ENCODE measurements around the gene TMEM94.
"Not testable (repeated sequence)": the region's sequence is repeated elsewhere in the genome, so short reads cannot be mapped to it uniquely, and the experiment has no call there.

TMEM94 gene

GRCh38 chr17:75517297-75517865, 60.9 kb downstream of the TMEM94 start:
- Histone ChIP-seq H3K9me3 (replicated peaks; ENCODE audit: low read length) (no peaks in the 10 kb centered on the region), H3K36me3 (ENCODE audit: insufficient read depth, low read length) (peaks cover 6% of the 10 kb centered on the region), H3K4me3 (ENCODE audit: low read length) (peak overlapping the region; percentile 71), H3K4me2 (ENCODE audit: low read length) (peak overlapping the region; percentile 95), H3K9ac (ENCODE audit: low read depth, low read length) (peak overlapping the region; percentile 74), H3K27me3 (ENCODE audit: control insufficient read depth, insufficient read depth, low read length) (no peaks in the 10 kb centered on the region), H3K4me1 (ENCODE audit: control insufficient read depth, insufficient read depth, low read length) (peaks cover 27% of the 10 kb centered on the region)

- Histone ChIP-seq H3K27me3 (ENCODE audit: control insufficient read depth, insufficient read depth, low read length) (no peaks in the 10 kb centered on the region), H3K9ac (ENCODE audit: low read depth, low read length) (no peak overlapping the region), H3K4me3 (ENCODE audit: low read length) (no peak overlapping the region), H3K4me2 (ENCODE audit: low read length) (no peak overlapping the region), H3K4me1 (ENCODE audit: control insufficient read depth, insufficient read depth, low read length) (peaks cover 23% of the 10 kb centered on the region), H3K36me3 (ENCODE audit: insufficient read depth, low read length) (peaks cover 5% of the 10 kb centered on the region), H3K9me3 (replicated peaks; ENCODE audit: low read length) (no peaks in the 10 kb centered on the region)
Measured at GRCh38 chr17:75518201-75518600, 61.8 kb downstream of the TMEM94 start.

- Histone ChIP-seq H3K9ac (ENCODE audit: low read depth, low read length) (no peak overlapping the region), H3K4me2 (ENCODE audit: low read length) (no peak overlapping the region), H3K4me3 (ENCODE audit: low read length) (no peak overlapping the region), H3K27me3 (ENCODE audit: control insufficient read depth, insufficient read depth, low read length) (no peaks in the 10 kb centered on the region), H3K9me3 (replicated peaks; ENCODE audit: low read length) (no peaks in the 10 kb centered on the region), H3K36me3 (ENCODE audit: insufficient read depth, low read length) (peaks cover 4% of the 10 kb centered on the region), H3K4me1 (ENCODE audit: control insufficient read depth, insufficient read depth, low read length) (peaks cover 14% of the 10 kb centered on the region)
Measured at GRCh38 chr17:75518983-75519537, 62.6 kb downstream of the TMEM94 start.

- not testable (repeated sequence) for H3K27me3 ChIP-seq (ENCODE audit: control insufficient read depth, insufficient read depth, low read length); H3K4me2 ChIP-seq (ENCODE audit: low read length); H3K4me3 ChIP-seq (ENCODE audit: low read length); H3K9ac ChIP-seq (ENCODE audit: low read depth, low read length); H3K36me3 ChIP-seq (ENCODE audit: insufficient read depth, low read length); H3K9me3 ChIP-seq (replicated peaks; ENCODE audit: low read length)
- H3K4me1 ChIP-seq (ENCODE audit: control insufficient read depth, insufficient read depth, low read length), result peaks cover 12% of the 10 kb centered on the region
Measured at GRCh38 chr17:75520413-75520812, 64.0 kb downstream of the TMEM94 start.

GRCh38 chr17:75521290-75521689, 64.9 kb downstream of the TMEM94 start:
- no peak overlapping the region for H3K9ac ChIP-seq (ENCODE audit: low read depth, low read length)
- peaks cover 4% of the 10 kb centered on the region for H3K36me3 ChIP-seq (ENCODE audit: insufficient read depth, low read length)
- H3K27me3 ChIP-seq (ENCODE audit: control insufficient read depth, insufficient read depth, low read length), result peaks cover 6% of the 10 kb centered on the region
- peaks cover 17% of the 10 kb centered on the region for H3K4me1 ChIP-seq (ENCODE audit: control insufficient read depth, insufficient read depth, low read length)
- H3K4me2 ChIP-seq (ENCODE audit: low read length), result no peak overlapping the region
- no peaks in the 10 kb centered on the region for H3K9me3 ChIP-seq (replicated peaks; ENCODE audit: low read length)
- no peak overlapping the region for H3K4me3 ChIP-seq (ENCODE audit: low read length)

GRCh38 chr17:75521951-75522727, 65.7 kb downstream of the TMEM94 start:
- H3K4me1 ChIP-seq (ENCODE audit: control insufficient read depth, insufficient read depth, low read length), result peaks cover 15% of the 10 kb centered on the region
- no peak overlapping the region for H3K9ac ChIP-seq (ENCODE audit: low read depth, low read length)
- H3K9me3 ChIP-seq (replicated peaks; ENCODE audit: low read length), result no peaks in the 10 kb centered on the region
- peaks cover 13% of the 10 kb centered on the region for H3K27me3 ChIP-seq (ENCODE audit: control insufficient read depth, insufficient read depth, low read length)
- H3K4me3 ChIP-seq (ENCODE audit: low read length), result no peak overlapping the region
- peaks cover 4% of the 10 kb centered on the region for H3K36me3 ChIP-seq (ENCODE audit: insufficient read depth, low read length)
- H3K4me2 ChIP-seq (ENCODE audit: low read length), result no peak overlapping the region

- peaks cover 10% of the 10 kb centered on the region for H3K4me1 ChIP-seq (ENCODE audit: control insufficient read depth, insufficient read depth, low read length)
- H3K36me3 ChIP-seq (ENCODE audit: insufficient read depth, low read length), result peaks cover 4% of the 10 kb centered on the region
- H3K4me2 ChIP-seq (ENCODE audit: low read length), result no peak overlapping the region
- peaks cover 15% of the 10 kb centered on the region for H3K27me3 ChIP-seq (ENCODE audit: control insufficient read depth, insufficient read depth, low read length)
- H3K4me3 ChIP-seq (ENCODE audit: low read length), result no peak overlapping the region
- H3K9me3 ChIP-seq (replicated peaks; ENCODE audit: low read length), result no peaks in the 10 kb centered on the region
- H3K9ac ChIP-seq (ENCODE audit: low read depth, low read length), result no peak overlapping the region
Measured at GRCh38 chr17:75523647-75524046, 67.2 kb downstream of the TMEM94 start.

- peak overlapping the region; percentile 92 for H3K4me2 ChIP-seq (ENCODE audit: low read length)
- H3K4me3 ChIP-seq (ENCODE audit: low read length), result no peak overlapping the region
- peaks cover 15% of the 10 kb centered on the region for H3K27me3 ChIP-seq (ENCODE audit: control insufficient read depth, insufficient read depth, low read length)
- H3K9ac ChIP-seq (ENCODE audit: low read depth, low read length), result no peak overlapping the region
- peaks cover 4% of the 10 kb centered on the region for H3K36me3 ChIP-seq (ENCODE audit: insufficient read depth, low read length)
- peaks cover 10% of the 10 kb centered on the region for H3K4me1 ChIP-seq (ENCODE audit: control insufficient read depth, insufficient read depth, low read length)
- H3K9me3 ChIP-seq (replicated peaks; ENCODE audit: low read length), result no peaks in the 10 kb centered on the region
Measured at GRCh38 chr17:75524269-75524969, 68.0 kb downstream of the TMEM94 start.

GRCh38 chr17:75524970-75525805, 68.8 kb downstream of the TMEM94 start, which contains the start of gene LLGL2:
Gene LLGL2, plus strand, starts transcription at chr17:75525697. Its CDS starts 17,730 bp downstream, at chr17:75543427.
- H3K27me3 ChIP-seq (ENCODE audit: control insufficient read depth, insufficient read depth, low read length), result peaks cover 15% of the 10 kb centered on the region
- H3K4me2 ChIP-seq (ENCODE audit: low read length), result peak within 1 kb of the TSS; percentile 92
- peaks cover 4% of the 10 kb centered on the region for H3K36me3 ChIP-seq (ENCODE audit: insufficient read depth, low read length)
- no peaks in the 10 kb centered on the region for H3K9me3 ChIP-seq (replicated peaks; ENCODE audit: low read length)
- H3K4me1 ChIP-seq (ENCODE audit: control insufficient read depth, insufficient read depth, low read length), result peaks cover 10% of the 10 kb centered on the region
- H3K9ac ChIP-seq (ENCODE audit: low read depth, low read length), result no peak within 1 kb of the TSS
- peak within 1 kb of the TSS; percentile 67 for H3K4me3 ChIP-seq (ENCODE audit: low read length)

GRCh38 chr17:75525806-75526554, 69.5 kb downstream of the TMEM94 start:
- peak overlapping the region; percentile 92 for H3K4me2 ChIP-seq (ENCODE audit: low read length)
- peak overlapping the region; percentile 67 for H3K4me3 ChIP-seq (ENCODE audit: low read length)
- peaks cover 10% of the 10 kb centered on the region for H3K4me1 ChIP-seq (ENCODE audit: control insufficient read depth, insufficient read depth, low read length)
- H3K9me3 ChIP-seq (replicated peaks; ENCODE audit: low read length), result no peaks in the 10 kb centered on the region
- H3K9ac ChIP-seq (ENCODE audit: low read depth, low read length), result no peak overlapping the region
- H3K36me3 ChIP-seq (ENCODE audit: insufficient read depth, low read length), result peaks cover 4% of the 10 kb centered on the region
- H3K27me3 ChIP-seq (ENCODE audit: control insufficient read depth, insufficient read depth, low read length), result peaks cover 15% of the 10 kb centered on the region

Measured in skeletal muscle satellite cell (primary cell).